Stimulated activated naive CD8-positive, alpha-beta T cell treated with anti-CD3 and anti-CD28 coated beads, Interleukin-15, amount 100 ng/mL, for 72 hours (primary cell): Measurements from ENCODE around the gene VPS41.

ENCODE experiments used
- ATAC-seq: fragments of 150-1000 bp; cut with Tn5 transposase; 2 replicates; pipeline ENCODE4 v1.10.0; 2021; ENCODE audit warnings: mild to moderate bottlenecking, moderate library complexity
- DNase-seq, 2 donors: peaks; one replicate each; pipeline ENCODE4 v3.0.0; 2021 to 2022
- H3K27ac Mint-ChIP-seq, 2 donors: one replicate each; pipeline ENCODE4 v1.8.0; 2022; ENCODE audit warnings: mild to moderate bottlenecking in 2 of 2, mixed read lengths in 2 of 2, moderate library complexity in 2 of 2
- H3K27me3 Mint-ChIP-seq: one replicate; pipeline ENCODE4 v1.8.0; 2022; ENCODE audit warnings: mixed read lengths
- H3K4me1 Mint-ChIP-seq: one replicate; pipeline ENCODE4 v1.8.0; 2022; ENCODE audit warnings: mild to moderate bottlenecking, mixed read lengths
- H3K4me3 Mint-ChIP-seq, 2 donors: one replicate each; pipeline ENCODE4 v1.8.0; 2022; ENCODE audit warnings: mild to moderate bottlenecking in 2 of 2, mixed read lengths in 2 of 2, moderate library complexity in 1 of 2
- H3K9me3 Mint-ChIP-seq, 2 donors: one replicate each; pipeline ENCODE4 v1.8.0; 2022; ENCODE audit warnings: mixed read lengths in 2 of 2

Gene VPS41

DNA sequence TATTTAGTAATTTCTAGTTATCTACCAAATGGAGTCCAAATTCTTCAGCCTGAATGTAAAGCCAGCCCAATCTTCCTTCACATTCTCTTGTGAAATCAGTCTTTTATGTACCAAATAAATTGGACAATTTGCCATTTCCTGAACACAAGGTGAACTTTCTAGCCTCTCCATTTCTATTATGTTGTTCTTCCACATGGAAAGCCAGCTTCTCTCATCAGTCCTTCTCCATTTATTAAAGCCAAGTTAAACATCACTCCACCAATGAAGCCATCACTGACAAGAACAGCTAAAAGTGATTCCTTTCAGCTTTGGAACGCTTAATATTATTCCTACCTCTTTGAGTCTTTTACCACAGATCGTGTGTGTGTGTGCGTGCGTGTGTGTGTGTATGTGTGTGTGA, 88.4 kb downstream of the VPS41 start:
- Mint-ChIP-seq H3K9me3 (no peaks in the 10 kb centered on the region), H3K4me1 (no peaks in the 10 kb centered on the region), H3K4me3 (no peak overlapping the region), H3K27ac (no peak overlapping the region), H3K27me3 (no peaks in the 10 kb centered on the region)
- no peak for ATAC-seq
- DNase-seq, result no peak

DNA sequence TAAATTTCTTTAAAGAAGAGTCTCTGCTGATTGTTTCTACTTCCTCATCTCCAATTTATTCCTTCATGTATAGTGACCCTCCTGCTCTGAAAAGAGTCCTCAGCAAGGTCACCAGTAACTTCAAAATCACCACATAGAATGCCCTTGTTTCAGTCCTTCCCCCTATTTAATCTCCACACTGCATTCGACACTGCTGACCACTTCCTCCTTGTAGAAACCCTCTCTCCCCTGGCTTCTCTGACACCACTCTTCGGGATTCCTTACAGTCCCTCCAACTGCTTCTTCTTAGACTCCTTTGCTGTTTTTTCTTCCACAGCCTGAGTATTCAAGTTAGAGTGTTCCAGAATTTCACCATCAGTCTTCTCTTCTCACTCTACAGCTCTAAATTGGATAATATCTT, 89.5 kb downstream of the VPS41 start:
- Mint-ChIP-seq H3K4me3 (no peak overlapping the region), H3K27ac (no peak overlapping the region)

DNA sequence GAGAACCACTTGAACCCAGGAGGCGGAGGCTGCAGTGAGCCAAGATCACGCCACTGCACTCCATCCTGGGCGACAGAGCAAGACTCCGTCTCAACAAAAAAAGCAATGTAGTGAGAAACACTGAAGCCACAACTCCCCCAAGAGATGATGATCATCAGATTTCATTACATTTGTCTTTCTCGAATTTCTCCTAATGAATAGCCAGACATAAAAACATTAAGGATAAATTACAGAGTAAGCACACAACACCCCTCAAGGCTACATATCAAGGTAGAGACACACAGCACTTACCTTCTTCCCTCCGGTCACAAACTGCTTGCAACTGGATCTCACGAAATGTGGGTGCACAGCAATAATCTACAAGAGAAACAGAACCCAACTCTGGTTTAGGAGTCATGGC, 91.5 kb downstream of the VPS41 start:
- no peak overlapping the region for H3K4me3 Mint-ChIP-seq
- H3K4me1 Mint-ChIP-seq, result no peaks in the 10 kb centered on the region
- H3K9me3 Mint-ChIP-seq, result no peaks in the 10 kb centered on the region
- no peak overlapping the region for H3K27ac Mint-ChIP-seq
- no peak for ATAC-seq
- DNase-seq, result no peak
- no peaks in the 10 kb centered on the region for H3K27me3 Mint-ChIP-seq

More for the DNA sequence above, 89.5 kb downstream of the VPS41 start:
- DNase-seq, result no peak
- H3K9me3 Mint-ChIP-seq, result no peaks in the 10 kb centered on the region
- no peaks in the 10 kb centered on the region for H3K27me3 Mint-ChIP-seq
- no peaks in the 10 kb centered on the region for H3K4me1 Mint-ChIP-seq
- no peak for ATAC-seq

DNA sequence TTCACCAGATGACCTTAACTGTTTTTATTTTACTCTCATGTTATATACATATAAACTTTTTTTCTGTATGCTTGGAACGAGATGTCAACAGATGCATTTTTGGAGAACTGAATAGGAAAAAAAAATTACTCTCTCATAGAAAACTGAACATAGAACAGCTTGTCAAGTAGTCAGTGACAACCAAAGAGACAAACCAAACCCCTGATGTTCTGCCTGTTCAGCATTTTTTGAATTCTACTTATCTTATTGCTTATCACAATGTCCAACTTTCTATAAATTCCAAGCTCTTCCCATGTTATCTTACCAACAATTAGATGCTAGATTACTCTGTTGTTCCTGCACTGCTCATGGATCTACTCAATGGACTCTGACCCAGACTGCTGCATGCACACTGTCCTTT, 95.2 kb downstream of the VPS41 start:
- DNase-seq (no peak), ATAC-seq (no peak)
- H3K4me1 Mint-ChIP-seq, result no peaks in the 10 kb centered on the region
- H3K4me3 Mint-ChIP-seq, result no peak overlapping the region
- H3K9me3 Mint-ChIP-seq, result no peaks in the 10 kb centered on the region
- H3K27ac Mint-ChIP-seq, result no peak overlapping the region
- H3K27me3 Mint-ChIP-seq, result no peaks in the 10 kb centered on the region

DNA sequence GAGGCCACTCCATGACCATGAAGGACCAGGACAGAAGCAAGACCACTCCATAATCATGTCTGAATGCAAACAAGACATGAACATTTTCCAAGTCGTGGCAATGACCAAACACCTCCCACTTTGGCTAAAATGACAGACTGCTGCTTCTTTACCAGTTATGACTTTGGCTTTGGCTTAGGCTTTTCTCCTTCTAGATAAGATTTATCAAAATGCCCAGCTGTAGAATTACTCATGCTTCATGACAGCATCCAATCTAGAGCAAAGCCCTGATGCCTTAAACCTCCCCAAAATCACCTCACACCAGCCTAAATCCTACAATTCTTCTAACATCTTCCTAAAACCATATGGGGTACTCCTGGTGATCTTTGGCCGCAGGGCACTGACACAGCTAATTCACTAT, 102.1 kb downstream of the VPS41 start:
- H3K4me3 Mint-ChIP-seq, result no peak overlapping the region
- no peak for ATAC-seq
- no peaks in the 10 kb centered on the region for H3K9me3 Mint-ChIP-seq
- peak overlapping the region in 1 of 2 donors; percentile 13 for H3K27ac Mint-ChIP-seq
- H3K27me3 Mint-ChIP-seq, result no peaks in the 10 kb centered on the region
- DNase-seq, result no peak
- no peaks in the 10 kb centered on the region for H3K4me1 Mint-ChIP-seq

DNA sequence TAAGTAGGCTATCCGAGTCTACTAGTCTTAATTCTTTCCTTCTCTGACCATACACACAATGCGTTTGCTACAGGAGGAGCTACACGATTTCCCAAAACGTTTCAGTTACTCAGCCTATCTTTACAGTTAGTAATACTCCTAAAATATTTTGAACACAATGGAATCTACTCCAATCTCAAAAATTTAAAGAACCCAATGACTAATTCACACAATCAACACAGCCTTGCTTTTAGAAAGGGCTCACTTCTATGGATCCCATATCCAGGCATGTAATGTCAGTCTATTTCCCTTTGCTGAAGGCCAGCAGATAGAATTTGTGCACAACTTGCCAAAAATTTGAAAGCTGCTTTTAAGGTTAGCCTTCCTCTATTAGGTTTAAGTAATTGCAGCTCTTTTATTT, 107.2 kb downstream of the VPS41 start:
- no peak overlapping the region for H3K4me3 Mint-ChIP-seq
- no peak overlapping the region for H3K27ac Mint-ChIP-seq
- no peaks in the 10 kb centered on the region for H3K9me3 Mint-ChIP-seq
- H3K27me3 Mint-ChIP-seq, result no peaks in the 10 kb centered on the region
- H3K4me1 Mint-ChIP-seq, result no peaks in the 10 kb centered on the region
- ATAC-seq (no peak), DNase-seq (no peak)

DNA sequence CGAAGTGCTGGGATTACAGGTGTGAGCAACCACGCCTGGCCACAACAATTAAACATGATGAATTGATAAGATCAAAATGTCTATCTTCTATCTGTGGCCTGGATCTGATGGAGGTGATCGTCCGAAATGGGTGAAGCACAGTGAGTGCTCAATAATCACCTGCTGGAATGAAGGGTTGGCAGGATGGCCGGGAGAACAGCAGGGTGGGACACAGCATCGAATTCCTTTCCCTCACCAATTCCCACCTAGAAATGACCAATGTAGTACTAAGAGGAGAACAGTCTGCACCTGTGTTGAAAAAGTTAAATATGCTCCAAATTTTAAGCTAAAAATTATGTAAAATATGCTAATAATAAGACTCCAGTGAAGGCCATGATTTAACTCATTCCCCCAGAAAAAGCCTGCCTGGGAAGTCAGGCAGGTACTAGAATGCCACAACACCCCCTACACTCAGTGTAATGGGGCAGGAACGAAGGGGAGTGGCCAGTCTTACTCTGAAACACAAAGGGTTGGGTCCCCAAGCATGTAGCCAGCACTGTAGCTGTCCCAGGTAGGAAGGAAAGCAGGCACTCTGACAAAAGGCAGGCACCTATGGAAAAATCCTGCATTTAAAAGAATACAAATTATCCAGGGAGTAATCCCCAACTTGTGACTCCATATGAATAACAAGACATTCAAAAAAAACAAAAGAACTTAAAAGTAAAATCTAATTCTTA, 110.3 kb downstream of the VPS41 start:
- no peak for ATAC-seq
- Mint-ChIP-seq H3K4me3 (no peak overlapping the region), H3K9me3 (no peaks in the 10 kb centered on the region), H3K4me1 (no peaks in the 10 kb centered on the region), H3K27me3 (no peaks in the 10 kb centered on the region), H3K27ac (no peak overlapping the region)
- no peak for DNase-seq

DNA sequence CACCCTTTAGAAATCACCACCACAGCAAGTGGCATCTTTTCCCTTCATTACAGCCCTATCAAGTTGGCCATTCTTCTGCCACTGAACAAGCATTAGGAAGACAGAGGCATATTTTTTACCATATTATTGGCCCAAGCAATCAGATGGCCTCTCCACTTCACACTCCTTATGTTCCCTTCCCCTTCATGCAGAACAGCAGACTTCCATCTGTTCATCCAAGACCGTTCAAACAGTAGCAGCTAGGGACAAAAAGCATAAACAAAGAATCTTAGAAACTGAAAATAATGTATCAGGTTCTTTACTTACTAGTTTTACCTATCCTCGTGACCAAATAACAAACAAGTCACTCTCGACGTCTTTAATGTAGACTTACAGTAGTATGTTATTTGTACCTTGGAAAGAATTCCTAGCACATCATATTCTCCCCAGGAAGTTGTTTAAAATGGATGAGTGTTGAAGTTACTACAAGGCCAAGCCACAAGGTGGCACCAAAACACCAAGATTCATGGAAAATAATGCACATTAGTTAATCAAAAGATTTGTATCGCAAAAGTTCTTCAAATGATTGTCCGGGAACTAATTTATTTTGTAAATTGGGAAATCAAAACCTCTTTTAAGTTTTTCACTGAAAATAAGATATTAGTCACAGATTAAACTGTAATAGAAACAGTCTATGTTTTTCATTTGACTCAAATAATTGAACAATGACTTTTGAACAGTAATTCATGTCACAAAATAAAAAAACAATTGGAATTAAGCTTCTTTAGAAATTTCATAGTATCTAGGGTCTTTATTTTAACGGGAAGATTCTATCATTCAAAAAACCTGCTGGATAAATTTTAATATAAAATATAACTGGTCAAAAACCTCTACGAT, 112.1 kb downstream of the VPS41 start:
- ATAC-seq (no peak), DNase-seq (peak; percentile 16 to 23)
- peak overlapping the region in 1 of 2 donors; percentile 38 for H3K27ac Mint-ChIP-seq
- H3K27me3 Mint-ChIP-seq, result no peaks in the 10 kb centered on the region
- H3K4me3 Mint-ChIP-seq, result no peak overlapping the region
- no peaks in the 10 kb centered on the region for H3K9me3 Mint-ChIP-seq
- H3K4me1 Mint-ChIP-seq, result no peaks in the 10 kb centered on the region

DNA sequence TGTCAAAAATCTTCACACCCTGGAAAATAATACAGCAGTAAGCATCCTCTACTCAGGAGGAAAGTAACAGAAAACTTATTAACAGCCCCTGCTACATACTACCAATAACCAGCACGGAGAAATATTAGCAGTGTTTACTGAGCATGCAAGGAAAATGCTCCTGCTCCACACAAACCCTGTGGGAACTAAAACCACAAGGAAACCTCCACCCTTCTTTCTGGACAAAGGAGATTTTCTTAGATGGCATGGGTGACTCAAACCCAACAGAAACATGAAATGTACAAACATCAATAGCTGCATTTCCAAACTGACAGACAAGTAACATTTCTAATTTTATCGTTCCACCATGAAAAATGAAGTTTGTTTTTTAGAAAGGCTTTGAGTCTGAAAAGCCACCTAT, 113.4 kb downstream of the VPS41 start:
- no peaks in the 10 kb centered on the region for H3K9me3 Mint-ChIP-seq
- no peak overlapping the region for H3K27ac Mint-ChIP-seq
- no peak overlapping the region for H3K4me3 Mint-ChIP-seq
- DNase-seq (no peak), ATAC-seq (no peak)
- no peaks in the 10 kb centered on the region for H3K4me1 Mint-ChIP-seq
- H3K27me3 Mint-ChIP-seq, result no peaks in the 10 kb centered on the region

DNA sequence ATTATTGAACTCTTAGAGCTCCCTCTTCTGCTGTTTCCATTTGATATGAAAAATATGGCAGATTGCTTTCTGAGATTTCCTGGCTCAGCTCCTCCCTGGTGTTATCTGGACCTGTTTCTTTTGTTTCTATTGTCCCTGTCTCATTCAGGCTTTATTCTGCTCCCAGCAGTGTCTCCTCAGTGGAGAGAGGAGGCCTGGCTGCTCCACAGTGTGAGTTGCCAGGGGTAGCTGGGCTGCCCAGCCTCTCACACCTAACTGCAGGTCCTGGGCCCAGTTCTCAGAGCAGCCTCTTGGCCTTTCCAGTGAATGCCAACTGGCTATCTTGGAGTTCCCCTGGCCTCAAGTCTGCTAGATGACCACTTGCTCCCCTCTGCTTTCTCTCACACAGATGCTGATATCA, 127.0 kb downstream of the VPS41 start:
- H3K4me3 Mint-ChIP-seq, result no peak overlapping the region
- DNase-seq (no peak), ATAC-seq (no peak)
- peak overlapping the region in 1 of 2 donors; percentile 81 for H3K27ac Mint-ChIP-seq
- no peaks in the 10 kb centered on the region for H3K4me1 Mint-ChIP-seq
- no peaks in the 10 kb centered on the region for H3K27me3 Mint-ChIP-seq
- H3K9me3 Mint-ChIP-seq, result no peaks in the 10 kb centered on the region

DNA sequence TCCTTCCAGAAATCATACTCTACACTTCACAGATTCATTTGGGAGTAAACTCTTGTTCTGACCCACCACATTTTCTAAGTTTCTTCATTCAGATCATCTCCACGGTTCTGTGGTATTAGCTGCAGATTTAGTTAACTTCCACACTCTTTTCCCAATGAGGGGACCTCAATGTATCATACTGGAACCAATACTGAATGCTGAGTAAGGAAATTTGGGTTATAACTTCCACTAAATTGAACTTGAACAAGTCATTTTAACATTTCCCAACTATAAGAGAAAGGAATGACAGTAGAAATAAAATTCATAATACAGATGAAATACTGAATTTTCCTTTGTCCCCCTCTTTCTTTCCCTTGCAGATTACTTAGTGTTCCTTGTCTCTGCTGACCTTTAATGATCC, 131.4 kb downstream of the VPS41 start:
- no peaks in the 10 kb centered on the region for H3K4me1 Mint-ChIP-seq
- DNase-seq (no peak), ATAC-seq (no peak)
- H3K4me3 Mint-ChIP-seq, result no peak overlapping the region
- peak overlapping the region in 1 of 2 donors; percentile 38 for H3K27ac Mint-ChIP-seq
- H3K27me3 Mint-ChIP-seq, result no peaks in the 10 kb centered on the region
- no peaks in the 10 kb centered on the region for H3K9me3 Mint-ChIP-seq

DNA sequence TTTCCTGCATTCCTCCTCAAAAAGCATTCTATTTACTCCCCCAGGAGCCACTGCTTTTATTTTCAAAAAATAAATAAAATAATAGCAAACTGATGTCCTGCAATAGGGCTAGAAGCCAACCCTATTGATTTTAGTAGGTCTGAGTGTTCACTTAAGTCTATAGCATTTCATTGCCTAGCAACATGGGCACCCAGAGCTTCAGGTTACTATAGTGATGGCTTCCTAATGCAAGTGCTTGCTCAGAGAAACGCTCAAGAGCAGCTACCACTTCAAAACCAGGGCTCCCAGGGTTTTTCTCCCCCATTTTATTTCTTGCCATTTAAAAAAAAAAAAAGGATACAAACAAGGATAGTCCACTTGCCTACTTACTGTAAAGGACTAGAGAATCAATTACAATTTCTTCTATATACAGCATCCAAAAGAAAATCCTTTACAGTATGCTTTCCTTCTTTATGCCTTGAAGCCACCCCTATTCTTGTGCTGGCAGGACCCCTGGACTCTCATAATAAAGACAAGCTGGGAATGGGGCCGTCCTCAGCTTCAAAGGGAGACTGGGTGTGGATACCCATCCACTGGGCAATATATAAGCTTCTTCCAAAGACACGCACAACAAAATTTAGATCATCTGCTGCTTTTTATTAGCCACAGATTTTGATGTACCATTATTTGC, 133.3 kb downstream of the VPS41 start:
- Mint-ChIP-seq H3K4me1 (no peaks in the 10 kb centered on the region), H3K27me3 (no peaks in the 10 kb centered on the region), H3K27ac (no peak overlapping the region), H3K4me3 (no peak overlapping the region), H3K9me3 (no peaks in the 10 kb centered on the region)
- no peak for ATAC-seq
- no peak for DNase-seq

DNA sequence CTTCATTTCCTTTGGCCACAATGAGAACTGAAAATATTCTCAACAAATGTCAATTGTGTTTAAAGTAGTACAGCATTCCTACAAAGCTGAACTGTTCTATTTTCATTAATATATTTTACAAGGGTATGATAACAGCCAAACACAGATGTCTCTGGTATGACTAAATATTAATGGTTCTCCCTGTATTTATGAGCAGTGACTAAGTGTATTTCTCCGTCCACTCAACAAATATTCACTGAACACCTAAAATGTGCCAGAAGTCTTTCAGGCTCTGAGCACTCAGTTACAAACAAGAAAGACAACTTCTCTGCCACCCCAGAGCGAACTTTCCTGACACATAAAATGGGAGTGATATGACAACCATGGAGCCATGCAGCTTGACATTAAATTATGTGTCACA, 135.6 kb downstream of the VPS41 start:
- no peaks in the 10 kb centered on the region for H3K27me3 Mint-ChIP-seq

DNA sequence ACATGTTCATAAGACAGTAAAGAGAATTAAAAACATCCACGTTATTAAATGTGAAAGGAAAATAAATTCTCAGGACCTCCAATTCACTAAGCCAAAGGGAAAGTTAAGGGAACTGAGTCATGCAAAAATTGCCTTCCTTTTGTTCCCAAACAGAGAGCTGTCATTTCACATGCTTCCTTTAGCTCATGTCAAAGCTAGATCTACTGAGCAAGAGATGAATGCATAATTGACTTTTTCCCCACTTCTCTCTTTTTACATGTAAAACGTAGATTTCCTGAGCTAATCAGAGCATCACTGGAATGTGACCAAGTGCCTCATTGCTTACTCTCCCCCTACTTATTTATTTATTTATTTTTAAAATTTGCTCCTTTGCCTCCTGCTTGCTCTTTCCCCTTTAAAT, 148.8 kb downstream of the VPS41 start:
- DNase-seq (no peak), ATAC-seq (no peak)
- no peaks in the 10 kb centered on the region for H3K9me3 Mint-ChIP-seq
- H3K27ac Mint-ChIP-seq, result no peak overlapping the region
- no peaks in the 10 kb centered on the region for H3K27me3 Mint-ChIP-seq
- H3K4me1 Mint-ChIP-seq, result no peaks in the 10 kb centered on the region
- no peak overlapping the region for H3K4me3 Mint-ChIP-seq

More for the DNA sequence above, 135.6 kb downstream of the VPS41 start:
- ATAC-seq (no peak), DNase-seq (no peak)
- Mint-ChIP-seq H3K27ac (no peak overlapping the region), H3K9me3 (no peaks in the 10 kb centered on the region), H3K4me3 (no peak overlapping the region), H3K4me1 (no peaks in the 10 kb centered on the region)

DNA sequence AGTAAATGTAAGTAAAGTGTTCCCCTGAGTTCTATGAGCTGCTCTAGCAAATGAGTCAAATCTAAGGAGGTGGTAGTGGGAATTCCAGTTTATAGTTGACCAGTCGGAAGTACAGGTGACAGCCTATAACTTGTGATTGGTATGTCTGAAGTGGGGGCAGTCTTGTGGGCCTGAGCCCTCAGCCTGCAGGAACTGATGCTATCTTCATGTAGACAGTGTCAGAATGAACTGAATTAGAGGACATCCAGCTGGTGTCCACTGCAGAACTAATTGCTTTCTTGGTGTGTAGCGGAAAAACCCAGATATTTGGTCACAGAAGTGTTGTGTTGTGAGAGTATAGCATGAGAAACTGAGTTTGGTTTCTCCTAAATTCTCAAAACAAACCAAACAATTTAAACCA, 150.0 kb downstream of the VPS41 start:
- H3K4me1 Mint-ChIP-seq, result no peaks in the 10 kb centered on the region
- H3K27me3 Mint-ChIP-seq, result no peaks in the 10 kb centered on the region
- no peak for DNase-seq
- ATAC-seq, result no peak
- no peaks in the 10 kb centered on the region for H3K9me3 Mint-ChIP-seq
- no peak overlapping the region for H3K4me3 Mint-ChIP-seq
- H3K27ac Mint-ChIP-seq, result no peak overlapping the region

DNA sequence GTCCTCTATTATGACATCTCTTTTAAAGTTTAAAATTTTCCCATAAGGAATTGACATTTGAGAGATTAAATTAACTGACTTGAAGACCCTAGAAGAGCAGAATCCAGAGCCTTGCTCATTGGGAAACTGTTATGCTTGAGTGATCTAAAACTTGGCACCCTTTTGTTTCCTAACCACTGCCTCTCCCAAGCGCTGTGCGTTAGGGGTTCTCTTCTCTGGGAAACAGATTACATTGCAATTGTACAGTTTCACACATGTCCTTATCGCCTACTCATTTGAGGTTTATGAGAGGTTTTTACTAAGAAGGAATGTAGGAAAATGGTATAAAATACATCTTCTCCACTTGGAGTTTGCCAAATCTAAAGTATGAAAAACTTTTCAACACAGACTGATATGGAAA, 151.1 kb downstream of the VPS41 start:
- Mint-ChIP-seq H3K4me3 (no peak overlapping the region), H3K4me1 (no peaks in the 10 kb centered on the region), H3K27me3 (no peaks in the 10 kb centered on the region), H3K27ac (no peak overlapping the region), H3K9me3 (no peaks in the 10 kb centered on the region)
- no peak for ATAC-seq
- DNase-seq, result no peak
